ENCODE measurements around the gene PTPRT. TPM values are rescaled to one million over a fixed set of nuclear protein-coding genes. Genes with fewer than 3 reads are reported as not detected.

The PTPRT gene
- polyA plus RNA-seq, 3 donors, result not detected

GRCh38 chr20:42158272-42158671 is 1031.4 kb downstream of the PTPRT start:
- WGBS (ENCODE audit: insufficient coverage), result 100% methylated on average over 1 of the region's 1 CpG

DNA sequence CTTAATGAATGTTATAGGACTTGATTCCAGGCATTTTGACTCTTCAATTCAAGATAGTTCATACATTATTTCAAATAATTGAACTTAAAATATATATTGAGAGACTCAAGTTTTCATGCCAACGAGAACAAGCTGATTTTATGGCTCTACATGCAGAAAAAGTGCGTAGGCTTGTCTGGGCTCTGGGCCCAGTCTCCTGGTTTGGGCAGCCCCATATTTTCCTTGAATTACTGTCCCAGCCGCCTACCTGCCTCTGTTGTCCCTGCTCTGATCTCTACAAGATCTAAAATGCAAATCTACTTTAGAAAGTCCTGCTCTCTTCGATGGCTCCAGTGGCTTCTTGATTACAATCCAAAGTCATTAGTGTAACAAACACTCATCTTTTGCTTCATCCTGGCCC is 1034.1 kb downstream of the PTPRT start:
- H3K27ac Mint-ChIP-seq, result no peak overlapping the region
- H4K20me1 ChIP-seq (ENCODE audit: insufficient read depth, low read length), result no peaks in the 10 kb centered on the region
- H3K4me1 ChIP-seq (ENCODE audit: control insufficient read depth in 1 of 2, insufficient read depth in 2 of 2, low read length in 2 of 2), result no peaks in the 10 kb centered on the region
- peaks cover 0 to 10% (median 4%) of the 10 kb centered on the region in 7 donors for H3K9me3 Mint-ChIP-seq
- H3K27ac ChIP-seq (ENCODE audit: low read depth in 1 of 2, low read length in 2 of 2), result no peak overlapping the region
- no peak for TF ChIP-seq CTCF (IDR thresholded peaks at IDR 0.05)
- no peak overlapping the region for H3K4me3 Mint-ChIP-seq
- no peaks in the 10 kb centered on the region for H3K4me1 Mint-ChIP-seq
- peaks cover 0 to 3% of the 10 kb centered on the region in 2 donors for H3K9me3 ChIP-seq (replicated peaks in 1 of 2; ENCODE audit: control insufficient read depth in 1 of 2, insufficient read depth in 1 of 2, low read length in 2 of 2)
- no peak overlapping the region for H2AFZ ChIP-seq (ENCODE audit: insufficient read depth, low read depth, low read length, poor library complexity, severe bottlenecking)
- no peak for DNase-seq
- no peak overlapping the region for H3K4me3 ChIP-seq (replicated peaks in 1 of 3; ENCODE audit: low read depth in 2 of 3, low read length in 3 of 3)
- H3K4me2 ChIP-seq (replicated peaks; ENCODE audit: extremely low read depth, low read length, poor library complexity, severe bottlenecking), result no peak overlapping the region
- H3K27me3 Mint-ChIP-seq (ENCODE audit: low read depth in 3 of 3), result peaks cover 0 to 3% (median 2%) of the 10 kb centered on the region in 3 donors
- no peak overlapping the region for H3K9ac ChIP-seq (ENCODE audit: insufficient read depth, low read length, poor library complexity, severe bottlenecking)
- H3K27me3 ChIP-seq (ENCODE audit: control insufficient read depth in 2 of 2, insufficient read depth in 2 of 2, low read length in 2 of 2), result no peaks in the 10 kb centered on the region
- no peaks in the 10 kb centered on the region for H3K36me3 Mint-ChIP-seq
- 86% methylated on average over 4 of the region's 4 CpGs for WGBS (ENCODE audit: insufficient coverage)
- no peaks in the 10 kb centered on the region for H3K36me3 ChIP-seq (replicated peaks in 1 of 2; ENCODE audit: control insufficient read depth in 1 of 2, insufficient read depth in 2 of 2, low read length in 2 of 2)
- H3K79me2 ChIP-seq (ENCODE audit: insufficient read depth, low read length), result no peaks in the 10 kb centered on the region
- intact Hi-C loops (cut with micrococcal nuclease), result no loop called here

More at GRCh38 chr20:42158272-42158671, 1031.4 kb downstream of the PTPRT start:
- no peaks in the 10 kb centered on the region for H3K36me3 ChIP-seq (replicated peaks in 1 of 2; ENCODE audit: control insufficient read depth in 1 of 2, insufficient read depth in 2 of 2, low read length in 2 of 2)
- no peak overlapping the region for H3K27ac ChIP-seq (ENCODE audit: low read depth in 1 of 2, low read length in 2 of 2)
- H3K9me3 ChIP-seq (replicated peaks in 1 of 2; ENCODE audit: control insufficient read depth in 1 of 2, insufficient read depth in 1 of 2, low read length in 2 of 2), result peaks cover 0 to 3% of the 10 kb centered on the region in 2 donors
- H3K36me3 Mint-ChIP-seq, result no peaks in the 10 kb centered on the region
- DNase-seq, result no peak
- no peaks in the 10 kb centered on the region for H4K20me1 ChIP-seq (ENCODE audit: insufficient read depth, low read length)
- no peak overlapping the region for H3K4me2 ChIP-seq (replicated peaks; ENCODE audit: extremely low read depth, low read length, poor library complexity, severe bottlenecking)
- no peak overlapping the region for H3K27ac Mint-ChIP-seq
- H3K4me3 Mint-ChIP-seq, result no peak overlapping the region
- H3K9me3 Mint-ChIP-seq, result peaks cover 0 to 17% (median 2%) of the 10 kb centered on the region in 7 donors
- H3K9ac ChIP-seq (ENCODE audit: insufficient read depth, low read length, poor library complexity, severe bottlenecking), result no peak overlapping the region
- no peak for TF ChIP-seq CTCF (IDR thresholded peaks at IDR 0.05)
- peaks cover 0 to 3% (median 2%) of the 10 kb centered on the region in 3 donors for H3K27me3 Mint-ChIP-seq (ENCODE audit: low read depth in 3 of 3)
- H3K27me3 ChIP-seq (ENCODE audit: control insufficient read depth in 2 of 2, insufficient read depth in 2 of 2, low read length in 2 of 2), result no peaks in the 10 kb centered on the region
- H3K4me1 ChIP-seq (ENCODE audit: control insufficient read depth in 1 of 2, insufficient read depth in 2 of 2, low read length in 2 of 2), result no peaks in the 10 kb centered on the region
- H3K4me3 ChIP-seq (replicated peaks in 1 of 3; ENCODE audit: low read depth in 2 of 3, low read length in 3 of 3), result no peak overlapping the region
- H2AFZ ChIP-seq (ENCODE audit: insufficient read depth, low read depth, low read length, poor library complexity, severe bottlenecking), result no peak overlapping the region
- H3K79me2 ChIP-seq (ENCODE audit: insufficient read depth, low read length), result no peaks in the 10 kb centered on the region
- intact Hi-C loops (cut with micrococcal nuclease), result no loop called here
- no peaks in the 10 kb centered on the region for H3K4me1 Mint-ChIP-seq

Measured in CD14-positive monocyte (primary cell).